Measurements from ENCODE around the gene TBX10. TPM values are rescaled to one million over a fixed set of nuclear protein-coding genes. Genes with fewer than 3 reads are reported as not detected.

The TBX10 gene
- total RNA-seq, 1 donor from 2014 or later = not detected

GRCh38 chr11:67667490-67668191 is 28.1 kb upstream of the TBX10 start:
- H4K20me1 ChIP-seq (ENCODE audit: insufficient read depth, low read length) = peaks cover 3% of the 10 kb centered on the region
- DNase-seq (ENCODE audit: low read depth) (no peak), FAIRE-seq (no peak)
- H3K9me3 ChIP-seq (ENCODE audit: insufficient read depth, low read depth, low read length) = no peaks in the 10 kb centered on the region
- no peak overlapping the region for H3K27ac Mint-ChIP-seq (ENCODE audit: unreplicated experiment)
- no peak overlapping the region for H3K4me3 Mint-ChIP-seq (ENCODE audit: unreplicated experiment)
- H3K9me3 Mint-ChIP-seq (ENCODE audit: unreplicated experiment) = no peaks in the 10 kb centered on the region
- TF ChIP-seq CTCF (IDR thresholded peaks at IDR 0.05; ENCODE audit: insufficient read depth, low read depth, low read length) (no peak), EZH2 (IDR thresholded peaks at IDR 0.05; ENCODE audit: insufficient read depth, low read length) (no peak)
- no peak overlapping the region for H3K4me2 ChIP-seq (ENCODE audit: low read length)
- H3K27me3 ChIP-seq (ENCODE audit: insufficient read depth, low read length) = no peaks in the 10 kb centered on the region
- H3K4me1 ChIP-seq (ENCODE audit: insufficient read depth, low read length) = no peaks in the 10 kb centered on the region
- H3K27ac ChIP-seq (ENCODE audit: low read depth, low read length) = no peak overlapping the region
- no peak overlapping the region for H3K9ac ChIP-seq (ENCODE audit: low read length)
- peaks cover 11% of the 10 kb centered on the region for H3K27me3 Mint-ChIP-seq (ENCODE audit: low read depth, unreplicated experiment)
- no peak overlapping the region for H2AFZ ChIP-seq (ENCODE audit: low read depth, low read length)
- H3K36me3 ChIP-seq (ENCODE audit: insufficient read depth, low read length) = no peaks in the 10 kb centered on the region
- no peaks in the 10 kb centered on the region for H3K4me1 Mint-ChIP-seq (ENCODE audit: low read depth, unreplicated experiment)
- no peaks in the 10 kb centered on the region for H3K36me3 Mint-ChIP-seq (ENCODE audit: low read depth, unreplicated experiment)
- H3K4me3 ChIP-seq (ENCODE audit: insufficient read depth, low read depth, low read length) = no peak overlapping the region
- no peaks in the 10 kb centered on the region for H3K79me2 ChIP-seq (ENCODE audit: insufficient read depth, low read length)

- no peak for DNase-seq (ENCODE audit: low read depth)
- no peaks in the 10 kb centered on the region for H3K4me1 ChIP-seq (ENCODE audit: insufficient read depth, low read length)
- peaks cover 3% of the 10 kb centered on the region for H4K20me1 ChIP-seq (ENCODE audit: insufficient read depth, low read length)
- Mint-ChIP-seq H3K4me1 (ENCODE audit: low read depth, unreplicated experiment) (no peaks in the 10 kb centered on the region), H3K9me3 (ENCODE audit: unreplicated experiment) (no peaks in the 10 kb centered on the region), H3K4me3 (ENCODE audit: unreplicated experiment) (no peak overlapping the region), H3K27ac (ENCODE audit: unreplicated experiment) (no peak overlapping the region), H3K36me3 (ENCODE audit: low read depth, unreplicated experiment) (no peaks in the 10 kb centered on the region), H3K27me3 (ENCODE audit: low read depth, unreplicated experiment) (peaks cover 18% of the 10 kb centered on the region)
- H3K9ac ChIP-seq (ENCODE audit: low read length) = no peak overlapping the region
- H3K9me3 ChIP-seq (ENCODE audit: insufficient read depth, low read depth, low read length) = no peaks in the 10 kb centered on the region
- no peak overlapping the region for H2AFZ ChIP-seq (ENCODE audit: low read depth, low read length)
- H3K79me2 ChIP-seq (ENCODE audit: insufficient read depth, low read length) = no peaks in the 10 kb centered on the region
- H3K27ac ChIP-seq (ENCODE audit: low read depth, low read length) = no peak overlapping the region
- no peak overlapping the region for H3K4me3 ChIP-seq (ENCODE audit: insufficient read depth, low read depth, low read length)
- no peak for FAIRE-seq
- TF ChIP-seq EZH2 (IDR thresholded peaks at IDR 0.05; ENCODE audit: insufficient read depth, low read length) = no peak
- H3K27me3 ChIP-seq (ENCODE audit: insufficient read depth, low read length) = peaks cover 2% of the 10 kb centered on the region
- no peaks in the 10 kb centered on the region for H3K36me3 ChIP-seq (ENCODE audit: insufficient read depth, low read length)
- H3K4me2 ChIP-seq (ENCODE audit: low read length) = no peak overlapping the region
These were observed 27.3 kb upstream of the TBX10 start for GRCh38 chr11:67666676-67667489.

- H2AFZ ChIP-seq (ENCODE audit: low read depth, low read length) = no peak overlapping the region
- Mint-ChIP-seq H3K4me1 (ENCODE audit: low read depth, unreplicated experiment) (no peaks in the 10 kb centered on the region), H3K4me3 (ENCODE audit: unreplicated experiment) (no peak overlapping the region), H3K36me3 (ENCODE audit: low read depth, unreplicated experiment) (no peaks in the 10 kb centered on the region), H3K27me3 (ENCODE audit: low read depth, unreplicated experiment) (peaks cover 19% of the 10 kb centered on the region), H3K9me3 (ENCODE audit: unreplicated experiment) (no peaks in the 10 kb centered on the region), H3K27ac (ENCODE audit: unreplicated experiment) (no peak overlapping the region)
- no peak overlapping the region for H3K4me3 ChIP-seq (ENCODE audit: insufficient read depth, low read depth, low read length)
- no peaks in the 10 kb centered on the region for H3K9me3 ChIP-seq (ENCODE audit: insufficient read depth, low read depth, low read length)
- TF ChIP-seq CTCF (IDR thresholded peaks at IDR 0.05; ENCODE audit: insufficient read depth, low read depth, low read length) (no peak), EZH2 (IDR thresholded peaks at IDR 0.05; ENCODE audit: insufficient read depth, low read length) (no peak)
- no peak overlapping the region for H3K9ac ChIP-seq (ENCODE audit: low read length)
- peaks cover 3% of the 10 kb centered on the region for H4K20me1 ChIP-seq (ENCODE audit: insufficient read depth, low read length)
- H3K4me1 ChIP-seq (ENCODE audit: insufficient read depth, low read length) = no peaks in the 10 kb centered on the region
- no peak overlapping the region for H3K4me2 ChIP-seq (ENCODE audit: low read length)
- FAIRE-seq (no peak), DNase-seq (ENCODE audit: low read depth) (no peak)
- no peaks in the 10 kb centered on the region for H3K36me3 ChIP-seq (ENCODE audit: insufficient read depth, low read length)
- peaks cover 2% of the 10 kb centered on the region for H3K27me3 ChIP-seq (ENCODE audit: insufficient read depth, low read length)
- no peaks in the 10 kb centered on the region for H3K79me2 ChIP-seq (ENCODE audit: insufficient read depth, low read length)
- no peak overlapping the region for H3K27ac ChIP-seq (ENCODE audit: low read depth, low read length)
These were observed 26.7 kb upstream of the TBX10 start for GRCh38 chr11:67666303-67666645.
